ENCODE results near the gene CCDC81. TPM values are rescaled to one million over a fixed set of nuclear protein-coding genes. Genes with fewer than 3 reads are reported as not detected.
A peak's percentile ranks its signal among the peaks of the same experiment; 100 is the strongest.

The CCDC81 gene
- total RNA-seq (2021; ENCODE audit: unreplicated experiment), result 0.49 TPM
- 0.12 TPM for polyA plus RNA-seq (2012; ENCODE audit: insufficient read length)
- Bru-seq, nascent RNA, result percentile 36 among the genes with signal in this experiment
- BruChase-seq, experiment 1, labeled RNA remaining after a 2-hour chase, result percentile 41 among the genes with signal in this experiment
- BruChase-seq, experiment 2, labeled RNA remaining after a 6-hour chase, result percentile 31 among the genes with signal in this experiment
- long read RNA-seq, result 0 reads

- H3K9me3 ChIP-seq (ENCODE audit: control insufficient read depth, insufficient read depth, low read depth, low read length), result no peaks in the 10 kb centered on the region
- DNase-seq (ENCODE audit: low read depth, low spot score) (no peak), ATAC-seq (no peak; the same call in 1 of the 2 replicates)
- in situ Hi-C loops (cut with HindIII; ENCODE audit: low pct_unique_long_range_greater_than_20kb, low sequenced_read_pairs) (no loop called here), intact Hi-C loops (cut with micrococcal nuclease; ENCODE audit: unreplicated experiment) (loop anchor here (10.0 kb wide), 1 partner anchor 540 kb away; no protein-coding TSS in a partner anchor)
- BruUV-seq (replicated peaks), result no TSS peak
- no peak within 1 kb of the TSS for H3K4me3 ChIP-seq (ENCODE audit: low read depth in 2 of 2, low read length in 2 of 2)
- POLR2A ChIA-PET, result no interaction called here
- no peak within 1 kb of the TSS for H3K27ac ChIP-seq (ENCODE audit: low read length)
- H3K4me1 ChIP-seq (ENCODE audit: control insufficient read depth, insufficient read depth, low read length), result no peaks in the 10 kb centered on the region
- H3K36me3 ChIP-seq (ENCODE audit: control insufficient read depth, insufficient read depth, low read length), result no peaks in the 10 kb centered on the region
- TF ChIP-seq, protein P1, sequence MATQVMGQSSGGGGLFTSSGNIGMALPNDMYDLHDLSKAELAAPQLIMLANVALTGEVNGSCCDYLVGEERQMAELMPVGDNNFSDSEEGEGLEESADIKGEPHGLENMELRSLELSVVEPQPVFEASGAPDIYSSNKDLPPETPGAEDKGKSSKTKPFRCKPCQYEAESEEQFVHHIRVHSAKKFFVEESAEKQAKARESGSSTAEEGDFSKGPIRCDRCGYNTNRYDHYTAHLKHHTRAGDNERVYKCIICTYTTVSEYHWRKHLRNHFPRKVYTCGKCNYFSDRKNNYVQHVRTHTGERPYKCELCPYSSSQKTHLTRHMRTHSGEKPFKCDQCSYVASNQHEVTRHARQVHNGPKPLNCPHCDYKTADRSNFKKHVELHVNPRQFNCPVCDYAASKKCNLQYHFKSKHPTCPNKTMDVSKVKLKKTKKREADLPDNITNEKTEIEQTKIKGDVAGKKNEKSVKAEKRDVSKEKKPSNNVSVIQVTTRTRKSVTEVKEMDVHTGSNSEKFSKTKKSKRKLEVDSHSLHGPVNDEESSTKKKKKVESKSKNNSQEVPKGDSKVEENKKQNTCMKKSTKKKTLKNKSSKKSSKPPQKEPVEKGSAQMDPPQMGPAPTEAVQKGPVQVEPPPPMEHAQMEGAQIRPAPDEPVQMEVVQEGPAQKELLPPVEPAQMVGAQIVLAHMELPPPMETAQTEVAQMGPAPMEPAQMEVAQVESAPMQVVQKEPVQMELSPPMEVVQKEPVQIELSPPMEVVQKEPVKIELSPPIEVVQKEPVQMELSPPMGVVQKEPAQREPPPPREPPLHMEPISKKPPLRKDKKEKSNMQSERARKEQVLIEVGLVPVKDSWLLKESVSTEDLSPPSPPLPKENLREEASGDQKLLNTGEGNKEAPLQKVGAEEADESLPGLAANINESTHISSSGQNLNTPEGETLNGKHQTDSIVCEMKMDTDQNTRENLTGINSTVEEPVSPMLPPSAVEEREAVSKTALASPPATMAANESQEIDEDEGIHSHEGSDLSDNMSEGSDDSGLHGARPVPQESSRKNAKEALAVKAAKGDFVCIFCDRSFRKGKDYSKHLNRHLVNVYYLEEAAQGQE (IDR thresholded peaks at IDR 0.05; ENCODE audit: insufficient read depth in 1 of 2, low read depth in 2 of 2, low read length in 1 of 2), result no peak
- TF ChIP-seq, protein P2, sequence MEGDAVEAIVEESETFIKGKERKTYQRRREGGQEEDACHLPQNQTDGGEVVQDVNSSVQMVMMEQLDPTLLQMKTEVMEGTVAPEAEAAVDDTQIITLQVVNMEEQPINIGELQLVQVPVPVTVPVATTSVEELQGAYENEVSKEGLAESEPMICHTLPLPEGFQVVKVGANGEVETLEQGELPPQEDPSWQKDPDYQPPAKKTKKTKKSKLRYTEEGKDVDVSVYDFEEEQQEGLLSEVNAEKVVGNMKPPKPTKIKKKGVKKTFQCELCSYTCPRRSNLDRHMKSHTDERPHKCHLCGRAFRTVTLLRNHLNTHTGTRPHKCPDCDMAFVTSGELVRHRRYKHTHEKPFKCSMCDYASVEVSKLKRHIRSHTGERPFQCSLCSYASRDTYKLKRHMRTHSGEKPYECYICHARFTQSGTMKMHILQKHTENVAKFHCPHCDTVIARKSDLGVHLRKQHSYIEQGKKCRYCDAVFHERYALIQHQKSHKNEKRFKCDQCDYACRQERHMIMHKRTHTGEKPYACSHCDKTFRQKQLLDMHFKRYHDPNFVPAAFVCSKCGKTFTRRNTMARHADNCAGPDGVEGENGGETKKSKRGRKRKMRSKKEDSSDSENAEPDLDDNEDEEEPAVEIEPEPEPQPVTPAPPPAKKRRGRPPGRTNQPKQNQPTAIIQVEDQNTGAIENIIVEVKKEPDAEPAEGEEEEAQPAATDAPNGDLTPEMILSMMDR (IDR thresholded peaks at IDR 0.05), result no peak
- no peak for TF ChIP-seq SIN3A (IDR thresholded peaks at IDR 0.05; ENCODE audit: borderline replicate concordance, insufficient read depth, low read depth, low read length)
- no peak for TF ChIP-seq POLR2AphosphoS5 (IDR thresholded peaks at IDR 0.05; ENCODE audit: low read depth, low read length)
- CTCF ChIA-PET, result no interaction called here
- no peaks in the 10 kb centered on the region for H3K27me3 ChIP-seq (ENCODE audit: control insufficient read depth, insufficient read depth, low read length)
Observed at GRCh38 chr11:86374586-86374985, at the start of gene CCDC81. Gene CCDC81 (plus strand): TSS chr11:86374887. CDS start chr11:86375164, 277 bp downstream.

- DNase-seq (ENCODE audit: low read depth, low spot score) (no peak), ATAC-seq (no peak)
- no peaks in the 10 kb centered on the region for H3K4me1 ChIP-seq (ENCODE audit: control insufficient read depth, insufficient read depth, low read length)
- ChIA-PET CTCF (interaction anchor here (0.6 kb wide), 1 partner anchor 11 kb away, joined by 5 read pairs; no protein-coding TSS in a partner anchor), POLR2A (no interaction called here)
- intact Hi-C loops (cut with micrococcal nuclease; ENCODE audit: unreplicated experiment), result no loop called here
- H3K9me3 ChIP-seq (ENCODE audit: control insufficient read depth, insufficient read depth, low read depth, low read length), result no peaks in the 10 kb centered on the region
- no peak overlapping the region for H3K4me3 ChIP-seq (ENCODE audit: low read depth in 2 of 2, low read length in 2 of 2)
- in situ Hi-C loops (cut with HindIII; ENCODE audit: low pct_unique_long_range_greater_than_20kb, low sequenced_read_pairs), result no loop called here
- no peak overlapping the region for H3K27ac ChIP-seq (ENCODE audit: low read length)
- no peaks in the 10 kb centered on the region for H3K27me3 ChIP-seq (ENCODE audit: control insufficient read depth, insufficient read depth, low read length)
- BruUV-seq (replicated peaks), result no TSS peak
- TF ChIP-seq, protein P1 (IDR thresholded peaks at IDR 0.05; ENCODE audit: insufficient read depth in 1 of 2, low read depth in 2 of 2, low read length in 1 of 2), result no peak
- TF ChIP-seq, protein P2 (IDR thresholded peaks at IDR 0.05), result no peak
- TF ChIP-seq SIN3A (IDR thresholded peaks at IDR 0.05; ENCODE audit: borderline replicate concordance, insufficient read depth, low read depth, low read length) (no peak), POLR2AphosphoS5 (IDR thresholded peaks at IDR 0.05; ENCODE audit: low read depth, low read length) (no peak), TCF7L2 (IDR thresholded peaks at IDR 0.05; ENCODE audit: low read depth, low read length) (no peak)
- H3K36me3 ChIP-seq (ENCODE audit: control insufficient read depth, insufficient read depth, low read length), result 0 out of 2 replicates have a peak, but pooled peaks cover 3% of the 10 kb centered on the region
Observed at GRCh38 chr11:86335131-86335767, 39.4 kb upstream of the CCDC81 start.
